Raji (cell line): ENCODE measurements around the gene TTC17.

Source experiments
- POLR2A ChIP-seq: IDR thresholded peaks from 2 replicates; pipeline ENCODE4 v1.6.1; 2011; ENCODE audit warnings: low read depth, low read length, control low read depth; ENCODE audit not compliant: insufficient read depth

Gene TTC17

GRCh38 chr11:43404406-43404805, 45.7 kb downstream of the TTC17 start:
- no peak for TF ChIP-seq POLR2A

- no peak for TF ChIP-seq POLR2A
Observed at GRCh38 chr11:43404836-43405479, 46.2 kb downstream of the TTC17 start.

- no peak for TF ChIP-seq POLR2A
Observed at GRCh38 chr11:43408277-43408676, 49.6 kb downstream of the TTC17 start.

GRCh38 chr11:43410394-43410793, 51.7 kb downstream of the TTC17 start:
- no peak for TF ChIP-seq POLR2A

GRCh38 chr11:43418197-43418596, 59.5 kb downstream of the TTC17 start:
- TF ChIP-seq POLR2A, result no peak

- TF ChIP-seq POLR2A, result no peak
Observed at GRCh38 chr11:43419460-43419859, 60.7 kb downstream of the TTC17 start.

GRCh38 chr11:43427971-43428370, 69.3 kb downstream of the TTC17 start:
- no peak for TF ChIP-seq POLR2A

DNA sequence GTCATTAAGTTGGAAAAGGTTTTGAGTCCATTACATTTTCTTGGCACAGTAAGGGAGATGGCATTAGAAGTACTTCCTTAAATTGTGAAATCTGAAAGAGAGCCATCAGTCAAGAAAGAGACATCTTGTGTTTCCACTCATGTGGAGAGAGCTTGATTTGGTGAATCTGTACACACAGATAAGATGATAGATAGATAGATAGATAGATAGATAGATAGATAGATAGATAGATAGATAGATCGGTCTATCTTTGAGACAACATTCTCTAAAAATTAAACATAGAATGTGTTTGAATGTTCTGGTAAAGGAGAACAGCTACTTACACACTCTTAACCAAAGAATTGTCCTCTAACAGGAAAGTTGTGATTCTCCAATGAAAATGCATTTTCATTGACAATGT, 76.2 kb downstream of the TTC17 start:
- TF ChIP-seq POLR2A, result no peak

- no peak for TF ChIP-seq POLR2A
Observed at GRCh38 chr11:43440486-43440885, 81.8 kb downstream of the TTC17 start.

DNA sequence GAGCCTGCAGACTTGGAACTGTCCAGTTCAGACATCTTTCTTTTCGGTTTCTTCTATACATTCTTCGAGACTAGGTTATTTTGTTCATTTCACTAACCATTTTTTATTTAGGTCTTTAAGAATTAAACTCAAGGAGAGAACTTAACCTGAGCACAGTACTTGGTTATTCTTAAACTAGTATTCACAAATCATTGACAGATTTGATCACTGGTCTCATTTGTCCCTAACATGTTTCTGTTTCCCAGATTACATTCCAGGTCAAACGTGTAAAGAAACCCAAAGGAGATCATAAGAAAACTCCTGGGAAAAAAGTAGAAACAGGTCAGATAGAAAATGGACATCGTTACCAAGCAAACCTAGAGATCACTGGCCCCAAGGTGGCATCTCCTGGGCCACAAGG, 85.1 kb downstream of the TTC17 start:
- TF ChIP-seq POLR2A, result no peak

DNA sequence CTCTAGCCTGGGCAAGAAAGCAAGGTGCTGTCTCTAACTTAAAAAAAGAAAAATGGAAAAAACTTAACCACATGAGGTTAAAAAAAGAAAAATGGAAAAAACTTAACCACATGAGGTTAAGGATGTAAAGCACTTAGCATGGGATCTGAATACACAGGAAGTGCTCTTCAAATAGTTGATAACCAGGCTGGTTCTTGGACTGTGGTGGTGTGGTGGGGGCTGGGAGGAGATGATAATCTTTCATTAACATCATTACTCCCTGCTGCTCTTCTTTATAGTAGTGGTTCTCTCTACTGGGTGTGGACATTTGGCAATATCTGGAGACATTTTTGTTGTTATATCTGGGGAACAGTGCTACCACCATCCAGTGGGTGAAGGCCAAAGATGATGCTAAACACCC, 88.4 kb downstream of the TTC17 start:
- TF ChIP-seq POLR2A, result no peak

- no peak for TF ChIP-seq POLR2A
Observed at GRCh38 chr11:43458486-43458885, 99.8 kb downstream of the TTC17 start.

GRCh38 chr11:43459246-43459645, 100.5 kb downstream of the TTC17 start:
- no peak for TF ChIP-seq POLR2A

DNA sequence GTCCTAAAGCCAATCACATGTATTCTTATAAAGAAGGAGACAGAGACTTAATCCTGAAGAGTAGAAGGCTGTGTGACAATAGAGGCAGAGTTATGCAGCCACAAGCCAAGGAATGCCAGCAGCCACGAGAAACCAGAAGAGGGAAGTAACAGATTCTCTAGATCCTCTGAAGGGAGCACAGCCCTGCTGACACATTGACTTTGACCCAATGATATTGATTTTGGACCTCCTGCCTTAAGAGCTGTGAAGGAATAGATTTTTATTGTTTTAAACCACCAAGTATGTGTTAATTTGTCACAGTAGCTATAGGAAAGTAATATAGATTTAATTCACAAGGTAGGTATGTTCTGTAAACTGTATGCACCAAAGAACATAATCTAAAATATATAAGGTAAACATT, 103.6 kb downstream of the TTC17 start:
- TF ChIP-seq POLR2A, result no peak

DNA sequence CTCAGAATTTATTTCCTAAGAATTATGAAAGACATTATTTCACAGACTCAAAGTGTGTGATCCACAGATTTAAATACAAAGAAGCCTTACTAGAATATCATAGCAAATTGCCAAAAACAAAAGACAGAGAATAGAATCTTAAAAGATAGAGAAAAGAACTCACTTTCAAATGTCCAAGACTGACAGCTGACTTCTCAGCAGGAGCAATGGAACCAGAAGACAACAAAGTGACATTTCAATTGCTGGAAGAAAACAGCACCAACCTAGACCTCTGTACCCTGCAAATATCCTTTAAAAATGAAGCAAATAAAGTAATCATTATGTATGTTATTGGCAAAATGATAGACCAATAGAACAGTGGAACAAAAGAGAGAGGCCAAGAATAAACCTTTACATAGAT, 109.2 kb downstream of the TTC17 start:
- TF ChIP-seq POLR2A, result no peak

- no peak for TF ChIP-seq POLR2A
Observed at GRCh38 chr11:43486141-43486540, 127.4 kb downstream of the TTC17 start.

GRCh38 chr11:43489869-43490465, 131.2 kb downstream of the TTC17 start:
- no peak for TF ChIP-seq POLR2A

DNA sequence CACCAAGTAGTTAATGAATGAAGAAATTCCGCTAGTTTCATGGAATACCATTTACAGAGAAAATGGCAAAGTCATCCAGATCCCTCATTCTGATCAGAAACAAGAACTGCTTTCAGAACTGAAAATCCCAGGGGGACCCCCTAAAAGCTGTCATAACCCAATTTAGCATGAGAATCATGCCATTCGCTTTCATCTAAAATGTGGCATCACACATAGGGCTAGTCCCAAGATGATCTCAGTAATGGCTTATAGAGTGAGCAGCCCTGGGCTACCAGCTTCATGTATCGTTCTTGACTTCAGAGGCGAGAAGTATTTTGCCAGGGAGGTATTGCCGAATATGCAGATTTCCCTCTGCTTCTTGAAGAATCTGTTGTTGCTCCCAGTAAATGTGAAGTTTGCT, 134.0 kb downstream of the TTC17 start:
- TF ChIP-seq POLR2A, result no peak

DNA sequence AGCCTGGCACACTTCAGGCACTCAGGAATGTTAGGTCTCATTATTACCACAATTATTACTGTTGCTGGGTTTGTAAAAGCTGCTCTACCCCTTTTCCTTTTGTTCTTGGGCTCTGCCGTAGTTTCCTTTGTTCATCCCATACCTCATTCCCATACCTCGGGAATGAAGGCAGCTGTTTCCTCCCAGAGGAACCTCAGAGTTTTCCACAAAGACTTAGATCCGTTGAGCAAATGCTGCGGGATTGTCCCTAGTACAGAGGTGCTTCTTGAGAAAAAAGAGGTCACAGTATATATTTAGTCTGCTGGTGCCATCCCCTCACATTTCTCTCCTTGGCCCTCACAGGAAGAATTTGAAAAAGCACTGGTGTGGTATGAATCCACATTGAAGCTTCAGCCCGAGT, 134.7 kb downstream of the TTC17 start:
- no peak for TF ChIP-seq POLR2A
